GM21367 (cell line): ENCODE measurements around the gene LRMDA.
"Not testable (repeated sequence)": the region's sequence is repeated elsewhere in the genome, so short reads cannot be mapped to it uniquely, and the experiment has no call there.

Experiments used
- ATAC-seq: cut with Tn5 transposase; IDR thresholded peaks from one replicate; pipeline ENCODE4 v1.9.1; 2021; ENCODE audit not compliant: unreplicated experiment

LRMDA gene

GRCh38 chr10:75502389-75502788 lies 71.0 kb downstream of the LRMDA start:
- no peak for ATAC-seq

GRCh38 chr10:75502838-75503237 lies 71.4 kb downstream of the LRMDA start:
- no peak for ATAC-seq

GRCh38 chr10:75505293-75505692 lies 73.9 kb downstream of the LRMDA start:
- ATAC-seq, result no peak

- no peak for ATAC-seq
These were observed 74.5 kb downstream of the LRMDA start for GRCh38 chr10:75505840-75506506.

- ATAC-seq, result no peak
These were observed 75.5 kb downstream of the LRMDA start for GRCh38 chr10:75506930-75507329.

- no peak for ATAC-seq
These were observed 76.0 kb downstream of the LRMDA start for GRCh38 chr10:75507469-75507868.

- ATAC-seq, result no peak
These were observed 76.9 kb downstream of the LRMDA start for GRCh38 chr10:75508239-75508813.

- ATAC-seq, result no peak
These were observed 77.4 kb downstream of the LRMDA start for GRCh38 chr10:75508814-75509306.

GRCh38 chr10:75509706-75510105 lies 78.3 kb downstream of the LRMDA start:
- no peak for ATAC-seq

GRCh38 chr10:75511011-75511410 lies 79.6 kb downstream of the LRMDA start:
- ATAC-seq, result no peak

GRCh38 chr10:75512203-75512933 lies 80.9 kb downstream of the LRMDA start:
- ATAC-seq, result no peak

GRCh38 chr10:75513292-75513885 lies 82.0 kb downstream of the LRMDA start:
- ATAC-seq, result no peak

- ATAC-seq, result no peak
These were observed 83.4 kb downstream of the LRMDA start for GRCh38 chr10:75514830-75515229.

- not testable (repeated sequence) for ATAC-seq
These were observed 84.7 kb downstream of the LRMDA start for GRCh38 chr10:75516154-75516553.

- not testable (repeated sequence) for ATAC-seq
These were observed 87.8 kb downstream of the LRMDA start for GRCh38 chr10:75519213-75519612.

- not testable (repeated sequence) for ATAC-seq
These were observed 89.9 kb downstream of the LRMDA start for GRCh38 chr10:75521194-75521829.

- ATAC-seq, result no peak
These were observed 93.6 kb downstream of the LRMDA start for GRCh38 chr10:75525067-75525466.

- ATAC-seq, result no peak
These were observed 94.2 kb downstream of the LRMDA start for GRCh38 chr10:75525646-75526045.

GRCh38 chr10:75527542-75527941 lies 96.1 kb downstream of the LRMDA start:
- no peak for ATAC-seq

GRCh38 chr10:75528392-75528791 lies 97.0 kb downstream of the LRMDA start:
- ATAC-seq, result no peak

GRCh38 chr10:75530299-75530698 lies 98.9 kb downstream of the LRMDA start:
- ATAC-seq, result no peak
